WERI-Rb-1 (cell line): ENCODE measurements around the gene GPR150.
"Not testable (repeated sequence)": the region's sequence is repeated elsewhere in the genome, so short reads cannot be mapped to it uniquely, and the experiment has no call there.

Source experiments
- DNase-seq: peaks from one replicate; pipeline ENCODE4 v3.0.0-alpha.2; 2020
- H3K27ac ChIP-seq: fragments of 250-450 bp; sonication (Bioruptor Pico); 2 replicates; pipeline ENCODE4 v1.5.1; 2020; ENCODE audit warnings: mild to moderate bottlenecking, moderate library complexity
- H3K27me3 ChIP-seq: fragments of 250-450 bp; sonication (Bioruptor Pico); 2 replicates; pipeline ENCODE4 v1.5.1; 2021; ENCODE audit warnings: mild to moderate bottlenecking, low read depth, moderate library complexity; ENCODE audit not compliant: insufficient read depth, severe bottlenecking
- H3K36me3 ChIP-seq: fragments of 250-450 bp; sonication (Bioruptor Pico); 2 replicates; pipeline ENCODE4 v1.5.1; 2020; ENCODE audit warnings: mild to moderate bottlenecking, moderate library complexity
- H3K4me3 ChIP-seq: 2 replicates; pipeline ENCODE4 v1.5.1; 2011; ENCODE audit warnings: low read depth, mild to moderate bottlenecking, control low read depth, low read length
- H3K9me3 ChIP-seq: fragments of 250-450 bp; sonication (Bioruptor Pico); 2 replicates; pipeline ENCODE4 v1.5.1; 2021; ENCODE audit warnings: mild to moderate bottlenecking, moderate library complexity; ENCODE audit not compliant: severe bottlenecking
- CTCF ChIP-seq: IDR thresholded peaks from 2 replicates; pipeline ENCODE4 v1.5.1; 2011; ENCODE audit warnings: low read depth, mild to moderate bottlenecking, control low read depth, inconsistent platforms, low read length

The GPR150 gene

GRCh38 chr5:95631255-95631958 is 11.5 kb downstream of the GPR150 start:
- Histone ChIP-seq H3K9me3 (no peaks in the 10 kb centered on the region), H3K4me3 (no peak overlapping the region), H3K27me3 (no peaks in the 10 kb centered on the region), H3K27ac (no peak overlapping the region), H3K36me3 (no peaks in the 10 kb centered on the region)
- TF ChIP-seq CTCF: no peak
- no peak for DNase-seq

GRCh38 chr5:95631991-95632675 is 12.2 kb downstream of the GPR150 start:
- H3K36me3 ChIP-seq: no peaks in the 10 kb centered on the region
- H3K9me3 ChIP-seq: no peaks in the 10 kb centered on the region
- DNase-seq: no peak
- H3K27ac ChIP-seq: no peak overlapping the region
- H3K27me3 ChIP-seq: no peaks in the 10 kb centered on the region
- H3K4me3 ChIP-seq: no peak overlapping the region
- TF ChIP-seq CTCF: no peak

GRCh38 chr5:95632942-95633341 is 13.1 kb downstream of the GPR150 start:
- H3K4me3 ChIP-seq, H3K27me3 ChIP-seq, H3K27ac ChIP-seq, H3K9me3 ChIP-seq, H3K36me3 ChIP-seq, DNase-seq: not testable (repeated sequence)

- TF ChIP-seq CTCF: no peak
- Histone ChIP-seq H3K9me3 (no peaks in the 10 kb centered on the region), H3K27ac (no peak overlapping the region), H3K36me3 (no peaks in the 10 kb centered on the region), H3K4me3 (no peak overlapping the region), H3K27me3 (no peaks in the 10 kb centered on the region)
- no peak for DNase-seq
Observed at GRCh38 chr5:95633671-95634070, 13.8 kb downstream of the GPR150 start.

GRCh38 chr5:95634081-95634480 is 14.2 kb downstream of the GPR150 start:
- H3K27me3 ChIP-seq: no peaks in the 10 kb centered on the region
- H3K9me3 ChIP-seq: no peaks in the 10 kb centered on the region
- DNase-seq: no peak
- H3K36me3 ChIP-seq: no peaks in the 10 kb centered on the region
- no peak overlapping the region for H3K27ac ChIP-seq
- TF ChIP-seq CTCF: no peak
- no peak overlapping the region for H3K4me3 ChIP-seq

GRCh38 chr5:95638632-95639031 is 18.7 kb downstream of the GPR150 start:
- H3K9me3 ChIP-seq: no peaks in the 10 kb centered on the region
- H3K36me3 ChIP-seq: no peaks in the 10 kb centered on the region
- no peak overlapping the region for H3K27ac ChIP-seq
- H3K27me3 ChIP-seq: no peaks in the 10 kb centered on the region
- no peak overlapping the region for H3K4me3 ChIP-seq
- no peak for TF ChIP-seq CTCF
- DNase-seq: no peak
